Body of pancreas (tissue), 4 donors: ENCODE measurements around the gene ZNF525. TPM values are rescaled to one million over a fixed set of nuclear protein-coding genes. Genes with fewer than 3 reads are reported as not detected.
"Not testable (repeated sequence)": the region's sequence is repeated elsewhere in the genome, so short reads cannot be mapped to it uniquely, and the experiment has no call there.

Experiments used
- ATAC-seq: fragments of 150-250 bp; one replicate; pipeline ENCODE4 v1.9.1; 2016
- DNase-seq, 4 donors: peaks; one replicate each; pipeline ENCODE4 v3.0.0-alpha.2; 2019
- H3K27ac ChIP-seq, 4 donors: fragments of 200-600 bp; sonication (generic); 1 replicate in 3 of 4; 2 replicates in 1 of 4; pipeline versions ENCODE4 v1.5.1 to v1.6.1; 2016 to 2019; ENCODE audit warnings: mild to moderate bottlenecking in 1 of 4, mixed read lengths in 1 of 4, moderate library complexity in 1 of 4
- H3K27me3 ChIP-seq, 2 donors: fragments of 200-600 bp; sonication (generic); one replicate each; pipeline ENCODE4 v1.6.0; 2016; ENCODE audit warnings: mild to moderate bottlenecking in 1 of 2
- H3K36me3 ChIP-seq, 2 donors: fragments of 200-600 bp; sonication (generic); replicated peaks in 1 of 2; 2 replicates each; pipeline ENCODE4 v1.5.1; 2016; ENCODE audit warnings: low read depth in 2 of 2; ENCODE audit not compliant: insufficient read depth in 1 of 2
- H3K4me1 ChIP-seq: fragments of 200-600 bp; sonication (generic); one replicate; pipeline ENCODE4 v1.6.0; 2016
- H3K4me3 ChIP-seq, 2 donors: fragments of 200-600 bp; sonication (generic); 1 replicate in 1 of 2; 2 replicates in 1 of 2; pipeline ENCODE4 v1.5.1; 2016 to 2019
- H3K9me3 ChIP-seq, 3 donors: fragments of 200-600 bp; sonication (generic); 1 replicate in 2 of 3; 2 replicates in 1 of 3; pipeline ENCODE4 v1.5.1; 2016
- POLR2A ChIP-seq, 3 donors: fragments of 450-650 bp; IDR thresholded peaks; one replicate each; pipeline ENCODE4 v1.6.1; 2016; ENCODE audit warnings: antibody characterized with exemption in 3 of 3, mild to moderate bottlenecking in 2 of 3
- WGBS, 2 donors: methylation state at CpG; one replicate each; pipeline ENCODE4 v1.1.5; 2017; 5-methylcytosine and 5-hydroxymethylcytosine counted together
- intact Hi-C: fragments of 100-400 bp; cut with DNase I; formaldehyde crosslinking; loops from one replicate; pipeline ENCODE4 v1.15.1; 2023
- total RNA-seq, 2 donors: library from RNA; depleted of rRNA; stranded (reverse); fragments of >200 nt; gene quantifications; one replicate each; pipeline ENCODE4 v1.1.0, GENCODE V29; 2016
- TF ChIP-seq, protein P1 (sequence below), 7 experiments: fragments of 450-650 bp in 4 of 7; fragments of 200-600 bp in 3 of 7; sonication (generic) in 3 of 7; IDR thresholded peaks; one replicate each; pipeline ENCODE4 v1.5.1; 2016 to 2019; ENCODE audit warnings: antibody characterized with exemption in 7 of 7

The ZNF525 gene
- total RNA-seq, 2 donors from 2014 or later, result 12.2 to 14.2 TPM

DNA sequence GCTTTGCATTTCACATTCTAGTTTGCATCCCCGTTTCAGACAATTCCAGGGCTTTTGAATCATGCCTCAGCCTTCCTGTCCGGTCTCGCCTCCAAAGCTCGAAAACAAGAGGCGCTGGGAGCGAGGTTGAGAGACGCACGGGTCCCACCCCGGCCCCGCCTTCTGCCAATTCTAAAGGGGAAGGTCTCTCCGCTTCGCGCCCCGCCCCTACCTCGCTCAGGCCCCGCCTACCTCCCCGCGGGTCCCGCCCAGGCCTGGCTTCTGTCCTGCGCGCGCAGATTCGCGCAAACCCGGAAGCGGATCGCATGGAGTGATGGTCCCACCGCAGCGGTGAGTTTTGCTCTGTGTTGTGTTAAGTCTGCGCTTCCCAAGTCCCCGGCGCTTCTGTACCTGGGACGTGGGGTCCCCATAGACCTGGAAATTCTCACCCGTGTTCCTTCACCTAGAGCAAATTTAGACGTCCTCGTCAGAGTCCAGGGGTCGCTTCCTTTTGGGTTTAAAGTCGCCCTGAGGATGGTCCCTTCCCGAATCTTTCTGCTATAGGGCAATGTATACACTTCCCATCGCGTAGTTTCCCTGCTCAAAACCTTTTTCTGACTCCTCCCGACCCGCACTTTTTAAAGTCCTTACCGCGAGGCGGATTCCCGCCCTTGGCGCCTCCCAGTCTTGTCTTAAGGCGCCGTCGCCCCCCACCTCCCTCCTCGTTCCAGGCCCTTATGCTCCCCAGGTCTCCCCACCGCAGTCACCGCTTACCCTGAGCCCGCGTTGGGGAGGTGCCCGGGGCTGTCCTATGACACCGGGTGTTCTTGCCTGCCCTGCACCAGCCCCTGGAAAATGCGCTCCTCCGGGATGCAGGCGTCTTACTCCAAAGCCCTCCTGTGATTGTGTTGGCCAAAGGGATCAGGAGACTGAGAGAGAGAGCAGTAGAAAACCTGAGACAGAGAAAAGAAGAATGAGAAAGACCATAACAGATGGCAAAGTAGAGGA, 31.7 kb upstream of the ZNF525 start, which contains the start of gene ZNF845:
TSS of gene ZNF845 (plus strand) at position 287 of the 987 bp plus-strand sequence. CDS start 7,559 bp downstream, outside the sequence.
- Histone ChIP-seq H3K27ac (peak within 1 kb of the TSS; percentile 30 to 78 (median 61)), H3K9me3 (peaks cover 0 to 6% (median 0%) of the 10 kb centered on the region in 3 donors), H3K27me3 (no peaks in the 10 kb centered on the region), H3K4me3 (peak within 1 kb of the TSS; percentile 16 to 71), H3K4me1 (peaks cover 12% of the 10 kb centered on the region), H3K36me3 (no peaks in the 10 kb centered on the region)
- DNase-seq, result peak; percentile 95 to 97 (median 96)
- TF ChIP-seq POLR2A (IDR thresholded peaks at IDR 0.05), result peak in 2 of 3 donors; percentile 62 to 67
- TF ChIP-seq, protein P1, sequence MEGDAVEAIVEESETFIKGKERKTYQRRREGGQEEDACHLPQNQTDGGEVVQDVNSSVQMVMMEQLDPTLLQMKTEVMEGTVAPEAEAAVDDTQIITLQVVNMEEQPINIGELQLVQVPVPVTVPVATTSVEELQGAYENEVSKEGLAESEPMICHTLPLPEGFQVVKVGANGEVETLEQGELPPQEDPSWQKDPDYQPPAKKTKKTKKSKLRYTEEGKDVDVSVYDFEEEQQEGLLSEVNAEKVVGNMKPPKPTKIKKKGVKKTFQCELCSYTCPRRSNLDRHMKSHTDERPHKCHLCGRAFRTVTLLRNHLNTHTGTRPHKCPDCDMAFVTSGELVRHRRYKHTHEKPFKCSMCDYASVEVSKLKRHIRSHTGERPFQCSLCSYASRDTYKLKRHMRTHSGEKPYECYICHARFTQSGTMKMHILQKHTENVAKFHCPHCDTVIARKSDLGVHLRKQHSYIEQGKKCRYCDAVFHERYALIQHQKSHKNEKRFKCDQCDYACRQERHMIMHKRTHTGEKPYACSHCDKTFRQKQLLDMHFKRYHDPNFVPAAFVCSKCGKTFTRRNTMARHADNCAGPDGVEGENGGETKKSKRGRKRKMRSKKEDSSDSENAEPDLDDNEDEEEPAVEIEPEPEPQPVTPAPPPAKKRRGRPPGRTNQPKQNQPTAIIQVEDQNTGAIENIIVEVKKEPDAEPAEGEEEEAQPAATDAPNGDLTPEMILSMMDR (IDR thresholded peaks at IDR 0.05), result no peak
- intact Hi-C loops, result loop anchor here (10.0 kb wide), 1 partner anchor 139 kb away; the partner anchor contains the start of gene ZNF665
- peak; percentile 100 for ATAC-seq
- 0 to 2% methylated on average over 30 to 60 of the region's 61 CpGs for WGBS, 2 donors

- Histone ChIP-seq H3K36me3 (peaks cover 24 to 43% of the 10 kb centered on the region in 2 donors), H3K9me3 (peaks cover 0 to 35% (median 0%) of the 10 kb centered on the region in 3 donors)
- ATAC-seq, H3K27ac ChIP-seq, H3K4me3 ChIP-seq, DNase-seq, intact Hi-C loops, H3K4me1 ChIP-seq, H3K27me3 ChIP-seq: not testable (repeated sequence)
- WGBS, 2 donors, result 97 to 98% methylated on average over 4 of the region's 4 CpGs
Measured at GRCh38 chr19:53344403-53344802, 21.1 kb upstream of the ZNF525 start.

DNA sequence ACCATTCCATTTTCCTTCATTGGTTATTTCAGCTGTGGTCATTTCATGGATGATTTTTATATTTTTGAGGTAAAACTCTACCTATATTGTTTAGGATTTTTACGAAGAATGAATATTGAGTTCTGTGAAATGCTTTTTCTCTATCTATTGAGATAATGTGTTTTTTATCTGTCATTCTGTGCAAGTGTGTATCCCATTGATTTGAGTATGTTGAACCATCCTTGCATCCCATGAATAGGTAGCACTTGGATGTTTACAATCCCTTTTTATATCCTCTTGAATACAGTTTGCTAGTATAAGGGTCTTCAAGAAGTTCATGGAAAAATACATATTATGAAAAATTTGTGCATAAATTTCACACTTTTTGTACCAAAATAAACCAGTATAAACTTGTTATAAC, 9.8 kb upstream of the ZNF525 start:
- ATAC-seq (no peak), DNase-seq (no peak)
- WGBS, 2 donors, result 94 to 97% methylated on average over 1 of the region's 1 CpG
- Histone ChIP-seq H3K4me3 (no peak overlapping the region), H3K27me3 (no peaks in the 10 kb centered on the region), H3K4me1 (no peaks in the 10 kb centered on the region), H3K9me3 (peaks cover 0 to 78% (median 5%) of the 10 kb centered on the region in 3 donors), H3K36me3 (peaks cover 9% of the 10 kb centered on the region in 2 donors), H3K27ac (no peak overlapping the region)
- TF ChIP-seq, protein P1 (IDR thresholded peaks at IDR 0.05), result no peak
- TF ChIP-seq POLR2A (IDR thresholded peaks at IDR 0.05), result no peak
- intact Hi-C loops, result no loop called here

DNA sequence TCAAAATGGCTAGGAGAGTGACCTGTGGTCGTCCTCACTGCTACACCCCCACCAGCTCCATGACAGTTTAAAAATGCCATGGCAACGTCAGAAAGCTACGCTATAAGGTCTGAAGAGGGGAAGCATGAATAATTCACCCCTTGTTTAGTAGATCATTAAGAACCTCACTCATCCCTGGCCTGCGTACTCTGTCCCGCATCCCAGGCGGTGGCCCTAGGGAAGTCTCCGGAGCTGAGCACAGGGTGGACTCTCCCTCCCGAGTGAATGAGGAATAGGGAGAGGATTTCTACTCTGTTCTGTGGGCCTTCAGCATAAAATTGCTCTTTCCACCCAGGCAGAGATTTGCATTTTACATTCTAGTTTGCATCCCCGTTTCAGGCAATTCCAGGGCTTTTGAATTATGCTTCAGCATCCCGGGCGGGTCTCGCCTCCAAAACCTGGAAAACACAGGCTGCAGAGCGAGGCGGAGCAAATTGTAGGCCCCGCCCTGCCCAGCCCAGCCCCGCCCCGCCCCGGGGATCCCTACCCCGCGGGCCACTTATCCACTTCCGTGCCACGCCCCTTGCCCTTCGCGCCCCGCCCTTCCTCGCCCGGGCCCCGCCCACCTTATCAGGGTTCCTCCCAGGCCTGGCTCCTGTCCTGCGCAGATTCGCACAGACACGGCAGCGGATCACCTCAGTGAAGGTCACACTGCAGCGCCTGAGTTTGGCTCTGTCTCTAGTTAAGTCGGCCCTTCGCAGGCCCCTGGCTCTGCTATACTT, 7.5 kb upstream of the ZNF525 start:
- Histone ChIP-seq H3K27me3 (no peaks in the 10 kb centered on the region), H3K36me3 (no peaks in the 10 kb centered on the region), H3K9me3 (peaks cover 0 to 56% (median 5%) of the 10 kb centered on the region in 3 donors), H3K4me3 (no peak overlapping the region), H3K4me1 (no peaks in the 10 kb centered on the region), H3K27ac (no peak overlapping the region)
- ATAC-seq (no peak), DNase-seq (no peak)
- TF ChIP-seq, protein P1 (IDR thresholded peaks at IDR 0.05), result no peak
- no peak for TF ChIP-seq POLR2A (IDR thresholded peaks at IDR 0.05)
- 54 to 71% methylated on average over 35 of the region's 35 CpGs for WGBS, 2 donors
- intact Hi-C loops, result no loop called here

GRCh38 chr19:53360056-53360455, 5.4 kb upstream of the ZNF525 start:
- H3K36me3 ChIP-seq, H3K27me3 ChIP-seq, H3K4me3 ChIP-seq, DNase-seq, H3K4me1 ChIP-seq, H3K27ac ChIP-seq, intact Hi-C loops, ATAC-seq: not testable (repeated sequence)
- peaks cover 0 to 35% (median 5%) of the 10 kb centered on the region in 3 donors for H3K9me3 ChIP-seq
- WGBS, 2 donors, result 83 to 91% methylated on average over 10 of the region's 10 CpGs
